Activated naive CD4-positive, alpha-beta T cell treated with anti-CD3 and anti-CD28 coated beads, Interleukin-2, amount 10 ng/mL, durations not matched to agents 7 days and 5 days (primary cell): ENCODE measurements around the gene SHF.
A peak's percentile ranks its signal among the peaks of the same experiment; 100 is the strongest.

Experiments
- CTCF ChIA-PET: fragments of 350-600 bp; sonication (Branson Sonifier 250); formaldehyde crosslinking; loops from one replicate; lab custom pipeline; 2021; ENCODE audit warnings: antibody characterized with exemption; lab: Charles Lee
- DNase-seq: peaks from one replicate; pipeline ENCODE4 v3.0.0-alpha.2; 2020
- H3K27ac Mint-ChIP-seq: one replicate; pipeline ENCODE4 v1.8.0; 2021; ENCODE audit warnings: mild to moderate bottlenecking, moderate library complexity, mixed read lengths
- H3K27me3 Mint-ChIP-seq: one replicate; pipeline ENCODE4 v1.8.0; 2021; ENCODE audit warnings: mild to moderate bottlenecking, mixed read lengths
- H3K36me3 Mint-ChIP-seq: one replicate; pipeline ENCODE4 v1.8.0; 2021; ENCODE audit warnings: mixed read lengths
- H3K4me1 Mint-ChIP-seq: one replicate; pipeline ENCODE4 v1.8.0; 2021; ENCODE audit warnings: mixed read lengths
- H3K4me3 Mint-ChIP-seq: one replicate; pipeline ENCODE4 v1.8.0; 2021; ENCODE audit warnings: mild to moderate bottlenecking, moderate library complexity, mixed read lengths
- H3K9me3 Mint-ChIP-seq: one replicate; pipeline ENCODE4 v1.8.0; 2021; ENCODE audit warnings: mixed read lengths

SHF gene

GRCh38 chr15:45169608-45170480 lies 17.9 kb downstream of the SHF start:
- no peaks in the 10 kb centered on the region for H3K9me3 Mint-ChIP-seq
- no peaks in the 10 kb centered on the region for H3K36me3 Mint-ChIP-seq
- no peak overlapping the region for H3K27ac Mint-ChIP-seq
- DNase-seq, result no peak
- CTCF ChIA-PET, result interaction anchor here (0.9 to 11.0 kb wide), 4 partner anchors 11 to 44 kb away, joined by 3 to 151 read pairs (median 4); no protein-coding TSS in a partner anchor
- H3K27me3 Mint-ChIP-seq, result no peaks in the 10 kb centered on the region
- peaks cover 17% of the 10 kb centered on the region for H3K4me1 Mint-ChIP-seq
- no peak overlapping the region for H3K4me3 Mint-ChIP-seq

- H3K27ac Mint-ChIP-seq, result peak overlapping the region; percentile 62
- CTCF ChIA-PET, result interaction anchor here (0.5 to 11.0 kb wide), 6 partner anchors 9 to 1135 kb away, joined by 3 to 151 read pairs (median 9); no protein-coding TSS in a partner anchor
- DNase-seq, result no peak
- H3K27me3 Mint-ChIP-seq, result no peaks in the 10 kb centered on the region
- H3K4me1 Mint-ChIP-seq, result peaks cover 17% of the 10 kb centered on the region
- no peaks in the 10 kb centered on the region for H3K9me3 Mint-ChIP-seq
- H3K4me3 Mint-ChIP-seq, result no peak overlapping the region
- no peaks in the 10 kb centered on the region for H3K36me3 Mint-ChIP-seq
Observed at GRCh38 chr15:45168751-45169551, 18.8 kb downstream of the SHF start.

- H3K4me1 Mint-ChIP-seq, result peaks cover 17% of the 10 kb centered on the region
- H3K4me3 Mint-ChIP-seq, result no peak overlapping the region
- no peaks in the 10 kb centered on the region for H3K36me3 Mint-ChIP-seq
- no peak overlapping the region for H3K27ac Mint-ChIP-seq
- H3K9me3 Mint-ChIP-seq, result no peaks in the 10 kb centered on the region
- no peak for DNase-seq
- H3K27me3 Mint-ChIP-seq, result no peaks in the 10 kb centered on the region
- CTCF ChIA-PET, result interaction anchor here (0.5 to 11.0 kb wide), 7 partner anchors 9 to 1135 kb away, joined by 3 to 151 read pairs (median 7); partner anchors contain the start of gene SHF
Observed at GRCh38 chr15:45168286-45168685, 19.5 kb downstream of the SHF start.

- CTCF ChIA-PET, result interaction anchor here (0.9 to 11.0 kb wide), 8 partner anchors 9 to 50 kb away, joined by 3 to 151 read pairs (median 6); partner anchors contain the start of gene SHF
- Mint-ChIP-seq H3K27me3 (no peaks in the 10 kb centered on the region), H3K36me3 (no peaks in the 10 kb centered on the region), H3K9me3 (no peaks in the 10 kb centered on the region), H3K4me3 (peak overlapping the region; percentile 70), H3K27ac (peak overlapping the region; percentile 80), H3K4me1 (peaks cover 21% of the 10 kb centered on the region)
- no peak for DNase-seq
Observed at GRCh38 chr15:45167631-45168205, 20.0 kb downstream of the SHF start.

- CTCF ChIA-PET, result interaction anchor here (0.9 to 11.0 kb wide), 8 partner anchors 9 to 49 kb away, joined by 3 to 151 read pairs (median 6); partner anchors contain the start of gene SHF
- H3K4me1 Mint-ChIP-seq, result peaks cover 21% of the 10 kb centered on the region
- no peaks in the 10 kb centered on the region for H3K9me3 Mint-ChIP-seq
- no peaks in the 10 kb centered on the region for H3K27me3 Mint-ChIP-seq
- H3K4me3 Mint-ChIP-seq, result peak overlapping the region; percentile 70
- peak; percentile 86 for DNase-seq
- H3K36me3 Mint-ChIP-seq, result no peaks in the 10 kb centered on the region
- peak overlapping the region; percentile 80 for H3K27ac Mint-ChIP-seq
Observed at GRCh38 chr15:45166834-45167630, 20.7 kb downstream of the SHF start.

GRCh38 chr15:45165536-45165935 lies 22.2 kb downstream of the SHF start:
- CTCF ChIA-PET, result interaction anchor here (1.1 to 11.0 kb wide), 2 partner anchors 38 to 47 kb away, joined by 3 to 151 read pairs; no protein-coding TSS in a partner anchor

GRCh38 chr15:45164914-45165313 lies 22.9 kb downstream of the SHF start:
- Mint-ChIP-seq H3K4me3 (peak overlapping the region; percentile 74), H3K36me3 (no peaks in the 10 kb centered on the region), H3K4me1 (peaks cover 21% of the 10 kb centered on the region), H3K27ac (peak overlapping the region; percentile 16), H3K9me3 (no peaks in the 10 kb centered on the region), H3K27me3 (no peaks in the 10 kb centered on the region)
- DNase-seq, result no peak
- CTCF ChIA-PET, result interaction anchor here (1.1 to 11.0 kb wide), 6 partner anchors 38 to 292 kb away, joined by 3 to 151 read pairs (median 13); no protein-coding TSS in a partner anchor

More at GRCh38 chr15:45165536-45165935, 22.2 kb downstream of the SHF start:
- Mint-ChIP-seq H3K9me3 (no peaks in the 10 kb centered on the region), H3K27ac (peak overlapping the region; percentile 83), H3K4me3 (peak overlapping the region; percentile 74), H3K27me3 (no peaks in the 10 kb centered on the region), H3K4me1 (peaks cover 21% of the 10 kb centered on the region), H3K36me3 (no peaks in the 10 kb centered on the region)
- no peak for DNase-seq

- Mint-ChIP-seq H3K27me3 (no peaks in the 10 kb centered on the region), H3K4me3 (no peak overlapping the region), H3K36me3 (no peaks in the 10 kb centered on the region), H3K27ac (no peak overlapping the region), H3K9me3 (no peaks in the 10 kb centered on the region), H3K4me1 (peaks cover 21% of the 10 kb centered on the region)
- CTCF ChIA-PET, result interaction anchor here (0.5 to 11.0 kb wide), 25 partner anchors 8 to 294 kb away, joined by 3 to 151 read pairs (median 4); a partner anchor contains a TSS
- no peak for DNase-seq
Observed at GRCh38 chr15:45163508-45163856, 24.3 kb downstream of the SHF start.

- CTCF ChIA-PET, result interaction anchor here (0.5 to 11.0 kb wide), 25 partner anchors 8 to 294 kb away, joined by 3 to 151 read pairs (median 4); a partner anchor contains a TSS
- H3K27ac Mint-ChIP-seq, result no peak overlapping the region
- peaks cover 21% of the 10 kb centered on the region for H3K4me1 Mint-ChIP-seq
- no peaks in the 10 kb centered on the region for H3K9me3 Mint-ChIP-seq
- no peak overlapping the region for H3K4me3 Mint-ChIP-seq
- H3K36me3 Mint-ChIP-seq, result no peaks in the 10 kb centered on the region
- no peaks in the 10 kb centered on the region for H3K27me3 Mint-ChIP-seq
- DNase-seq, result peak; percentile 81
Observed at GRCh38 chr15:45162771-45163507, 24.8 kb downstream of the SHF start.

- H3K27me3 Mint-ChIP-seq, result no peaks in the 10 kb centered on the region
- peaks cover 18% of the 10 kb centered on the region for H3K4me1 Mint-ChIP-seq
Observed at GRCh38 chr15:45161666-45162065, 26.1 kb downstream of the SHF start.

GRCh38 chr15:45157974-45158373 lies 29.8 kb downstream of the SHF start:
- CTCF ChIA-PET, result interaction anchor here (1.3 to 1.4 kb wide), 3 partner anchors 10 to 47 kb away, joined by 3 to 5 read pairs (median 3); no protein-coding TSS in a partner anchor
- Mint-ChIP-seq H3K36me3 (no peaks in the 10 kb centered on the region), H3K9me3 (no peaks in the 10 kb centered on the region), H3K4me1 (peaks cover 1% of the 10 kb centered on the region), H3K27ac (no peak overlapping the region), H3K4me3 (no peak overlapping the region), H3K27me3 (no peaks in the 10 kb centered on the region)
- no peak for DNase-seq

More at GRCh38 chr15:45161666-45162065, 26.1 kb downstream of the SHF start:
- CTCF ChIA-PET, result interaction anchor here (1.3 to 11.0 kb wide), 3 partner anchors 41 to 241 kb away, joined by 3 to 151 read pairs (median 12); a partner anchor contains a TSS
- Mint-ChIP-seq H3K36me3 (no peaks in the 10 kb centered on the region), H3K9me3 (no peaks in the 10 kb centered on the region), H3K27ac (no peak overlapping the region), H3K4me3 (no peak overlapping the region)
- DNase-seq, result no peak

GRCh38 chr15:45156744-45157455 lies 30.9 kb downstream of the SHF start:
- Mint-ChIP-seq H3K27me3 (no peaks in the 10 kb centered on the region), H3K4me1 (no peaks in the 10 kb centered on the region), H3K4me3 (no peak overlapping the region), H3K9me3 (no peaks in the 10 kb centered on the region), H3K36me3 (peaks cover 3% of the 10 kb centered on the region), H3K27ac (no peak overlapping the region)
- CTCF ChIA-PET, result interaction anchor here (1.4 to 1.6 kb wide), 2 partner anchors 30 to 39 kb away, joined by 3 read pairs; no protein-coding TSS in a partner anchor
- DNase-seq, result no peak
